Measurements from ENCODE around the gene EVL. TPM values are rescaled to one million over a fixed set of nuclear protein-coding genes. Genes with fewer than 3 reads are reported as not detected.

The EVL gene
- total RNA-seq, 2 donors from 2014 or later = 793 to 831 TPM

- H3K36me3 Mint-ChIP-seq (ENCODE audit: low read depth) = no peaks in the 10 kb centered on the region
- no peaks in the 10 kb centered on the region for H3K9me3 ChIP-seq (ENCODE audit: control insufficient read depth, low read length, poor library complexity, severe bottlenecking)
- no peak for ATAC-seq
- H3K4me3 Mint-ChIP-seq = no peak overlapping the region
- peak overlapping the region; percentile 75 for H3K27ac Mint-ChIP-seq
- no peak for DNase-seq
- H3K27me3 Mint-ChIP-seq = no peaks in the 10 kb centered on the region
- H3K4me1 Mint-ChIP-seq = peaks cover 12% of the 10 kb centered on the region
Observed at GRCh38 chr14:100140452-100141078, 75.3 kb downstream of the EVL start.

- ATAC-seq (no peak), DNase-seq (no peak)
- H3K27ac Mint-ChIP-seq = peak overlapping the region; percentile 75
- no peaks in the 10 kb centered on the region for H3K27me3 Mint-ChIP-seq
- peaks cover 14% of the 10 kb centered on the region for H3K4me1 Mint-ChIP-seq
- no peak overlapping the region for H3K4me3 Mint-ChIP-seq
- no peaks in the 10 kb centered on the region for H3K9me3 ChIP-seq (ENCODE audit: control insufficient read depth, low read length, poor library complexity, severe bottlenecking)
- no peaks in the 10 kb centered on the region for H3K36me3 Mint-ChIP-seq (ENCODE audit: low read depth)
Observed at GRCh38 chr14:100141098-100141497, 75.9 kb downstream of the EVL start.

GRCh38 chr14:100142073-100143040 is 77.1 kb downstream of the EVL start:
- no peak for ATAC-seq
- H3K9me3 ChIP-seq (ENCODE audit: control insufficient read depth, low read length, poor library complexity, severe bottlenecking) = no peaks in the 10 kb centered on the region
- Mint-ChIP-seq H3K36me3 (ENCODE audit: low read depth) (no peaks in the 10 kb centered on the region), H3K4me1 (peaks cover 22% of the 10 kb centered on the region), H3K4me3 (no peak overlapping the region), H3K27me3 (no peaks in the 10 kb centered on the region), H3K27ac (peak overlapping the region; percentile 75)
- no peak for DNase-seq

DNA sequence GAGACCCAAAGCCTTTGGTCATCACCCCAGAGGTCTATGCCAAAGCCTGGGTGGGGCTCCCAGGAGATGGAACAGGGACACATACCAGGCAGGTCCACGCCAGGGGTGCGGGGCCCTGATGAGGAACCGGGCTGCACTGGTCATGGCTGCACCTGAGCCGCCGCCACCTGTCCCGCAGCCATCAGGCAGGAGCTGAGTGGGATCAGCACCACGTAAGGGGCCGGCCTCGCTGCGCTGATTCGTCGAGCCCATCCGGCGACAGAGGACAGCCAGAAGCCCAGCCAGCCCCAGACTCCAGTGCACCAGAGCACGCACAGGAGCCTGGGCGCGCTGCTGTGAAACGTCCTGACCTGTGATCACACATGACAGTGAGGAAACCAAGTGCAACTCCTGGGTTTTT is 78.3 kb downstream of the EVL start:
- Mint-ChIP-seq H3K36me3 (ENCODE audit: low read depth) (no peaks in the 10 kb centered on the region), H3K27me3 (no peaks in the 10 kb centered on the region), H3K4me1 (peaks cover 27% of the 10 kb centered on the region), H3K27ac (no peak overlapping the region), H3K4me3 (no peak overlapping the region)
- DNase-seq (no peak), ATAC-seq (no peak)
- no peaks in the 10 kb centered on the region for H3K9me3 ChIP-seq (ENCODE audit: control insufficient read depth, low read length, poor library complexity, severe bottlenecking)

GRCh38 chr14:100143934-100144333 is 78.7 kb downstream of the EVL start:
- H3K36me3 Mint-ChIP-seq (ENCODE audit: low read depth) = no peaks in the 10 kb centered on the region
- no peak overlapping the region for H3K27ac Mint-ChIP-seq
- H3K27me3 Mint-ChIP-seq = no peaks in the 10 kb centered on the region

GRCh38 chr14:100144645-100144995 is 79.4 kb downstream of the EVL start:
- no peak for DNase-seq
- Mint-ChIP-seq H3K36me3 (ENCODE audit: low read depth) (no peaks in the 10 kb centered on the region), H3K4me3 (no peak overlapping the region), H3K4me1 (peaks cover 26% of the 10 kb centered on the region), H3K27ac (no peak overlapping the region), H3K27me3 (no peaks in the 10 kb centered on the region)
- H3K9me3 ChIP-seq (ENCODE audit: control insufficient read depth, low read length, poor library complexity, severe bottlenecking) = no peaks in the 10 kb centered on the region
- no peak for ATAC-seq

More at GRCh38 chr14:100143934-100144333, 78.7 kb downstream of the EVL start:
- no peaks in the 10 kb centered on the region for H3K9me3 ChIP-seq (ENCODE audit: control insufficient read depth, low read length, poor library complexity, severe bottlenecking)
- ATAC-seq = no peak
- no peak for DNase-seq
- H3K4me1 Mint-ChIP-seq = peaks cover 28% of the 10 kb centered on the region
- H3K4me3 Mint-ChIP-seq = no peak overlapping the region

DNA sequence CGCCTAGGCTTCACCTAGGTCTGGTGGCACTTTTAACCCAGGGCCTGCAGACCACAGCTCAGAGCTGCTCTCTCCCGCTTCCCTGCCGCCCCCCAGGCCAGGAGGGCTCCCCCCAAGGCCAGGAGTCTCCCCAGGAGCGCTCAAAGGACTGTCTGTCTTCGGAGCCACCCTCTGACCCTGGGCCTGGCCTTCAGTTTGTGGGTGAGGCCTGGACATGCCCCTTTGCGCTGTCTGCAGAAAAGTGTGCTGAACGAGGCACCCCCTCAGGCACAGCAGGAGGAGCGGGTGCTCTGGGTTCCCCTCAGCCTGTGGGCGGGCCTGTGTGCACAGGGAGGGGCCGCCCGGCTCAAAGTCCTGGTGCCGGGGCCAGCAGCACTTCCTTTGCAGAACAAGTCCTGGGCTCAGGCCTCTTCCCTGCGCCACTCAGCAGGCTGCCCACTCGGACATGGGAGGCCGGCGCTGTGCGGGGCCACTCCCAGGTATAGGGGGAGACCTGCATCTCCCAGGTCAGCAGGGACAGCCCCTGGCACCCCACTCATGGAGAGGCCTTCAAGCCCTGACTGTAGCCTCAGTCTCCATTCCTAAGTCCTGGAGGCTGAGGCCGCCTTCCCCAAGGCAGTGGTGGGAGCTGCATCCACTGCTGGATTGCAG is 79.9 kb downstream of the EVL start:
- peak overlapping the region; percentile 9 for H3K4me3 Mint-ChIP-seq
- no peak for ATAC-seq
- DNase-seq = no peak
- H3K36me3 Mint-ChIP-seq (ENCODE audit: low read depth) = no peaks in the 10 kb centered on the region
- no peaks in the 10 kb centered on the region for H3K27me3 Mint-ChIP-seq
- no peaks in the 10 kb centered on the region for H3K9me3 ChIP-seq (ENCODE audit: control insufficient read depth, low read length, poor library complexity, severe bottlenecking)
- peaks cover 25% of the 10 kb centered on the region for H3K4me1 Mint-ChIP-seq
- H3K27ac Mint-ChIP-seq = no peak overlapping the region

GRCh38 chr14:100145682-100146464 is 80.7 kb downstream of the EVL start:
- peak overlapping the region; percentile 63 for H3K4me3 Mint-ChIP-seq
- DNase-seq (no peak), ATAC-seq (peak; percentile 3)
- H3K36me3 Mint-ChIP-seq (ENCODE audit: low read depth) = no peaks in the 10 kb centered on the region
- H3K27ac Mint-ChIP-seq = no peak overlapping the region
- peaks cover 25% of the 10 kb centered on the region for H3K4me1 Mint-ChIP-seq
- no peaks in the 10 kb centered on the region for H3K9me3 ChIP-seq (ENCODE audit: control insufficient read depth, low read length, poor library complexity, severe bottlenecking)
- H3K27me3 Mint-ChIP-seq = no peaks in the 10 kb centered on the region

DNA sequence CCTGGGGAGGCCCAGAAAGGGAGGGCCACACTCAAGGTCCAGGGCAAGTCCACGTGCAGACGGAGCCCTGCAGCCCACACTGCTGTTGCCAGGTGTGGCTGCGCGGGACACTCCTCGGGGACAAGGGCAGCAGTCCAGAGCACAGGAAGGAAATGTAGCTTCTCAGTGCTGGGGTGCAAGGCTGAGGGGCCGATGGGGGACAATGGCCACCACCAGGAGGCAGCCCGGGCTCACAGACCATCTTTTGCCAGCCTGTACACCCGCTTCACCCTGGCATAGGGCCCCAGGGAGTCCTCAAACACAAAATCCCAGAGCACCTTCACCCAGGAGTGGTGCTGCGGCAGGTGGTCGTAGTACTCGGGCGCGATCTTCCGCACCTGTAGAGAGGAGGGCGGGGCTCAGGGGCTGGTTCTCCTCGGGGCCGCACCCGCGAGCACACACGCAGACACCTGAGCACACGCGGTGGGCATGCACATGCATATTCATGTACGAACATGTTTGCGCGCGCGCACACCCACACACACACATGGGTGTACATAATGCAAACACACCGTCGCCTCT is 81.4 kb downstream of the EVL start:
- peaks cover 25% of the 10 kb centered on the region for H3K4me1 Mint-ChIP-seq
- no peaks in the 10 kb centered on the region for H3K9me3 ChIP-seq (ENCODE audit: control insufficient read depth, low read length, poor library complexity, severe bottlenecking)
- H3K4me3 Mint-ChIP-seq = peak overlapping the region; percentile 63
- no peak for DNase-seq
- no peak overlapping the region for H3K27ac Mint-ChIP-seq
- H3K36me3 Mint-ChIP-seq (ENCODE audit: low read depth) = no peaks in the 10 kb centered on the region
- peak; percentile 22 for ATAC-seq
- no peaks in the 10 kb centered on the region for H3K27me3 Mint-ChIP-seq

DNA sequence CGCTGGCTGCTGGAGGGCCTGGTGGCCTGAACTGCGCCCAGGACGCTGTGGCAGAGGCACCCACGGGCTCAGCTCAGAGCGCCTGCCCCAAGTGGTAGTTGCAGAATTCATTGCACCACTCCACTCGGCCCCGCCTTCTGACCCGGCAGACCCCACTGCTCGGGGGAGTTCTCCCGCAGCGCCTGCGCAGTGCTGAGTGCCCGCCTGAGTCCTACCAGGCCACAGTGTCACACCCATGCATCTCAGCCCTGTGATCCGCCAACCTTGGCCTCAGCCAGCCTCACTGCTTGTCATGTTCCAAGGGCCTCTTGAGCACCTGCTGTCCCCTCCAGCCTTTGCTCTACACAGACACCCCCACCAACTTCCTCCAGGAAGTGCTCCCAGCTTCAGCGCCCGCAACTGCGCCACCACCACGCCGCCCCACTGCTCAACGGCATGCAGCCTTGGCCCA is 82.0 kb downstream of the EVL start:
- peak; percentile 39 to 48 (median 46) for DNase-seq
- peak; percentile 76 for ATAC-seq
- Mint-ChIP-seq H3K4me1 (peaks cover 22% of the 10 kb centered on the region), H3K36me3 (ENCODE audit: low read depth) (no peaks in the 10 kb centered on the region), H3K27me3 (no peaks in the 10 kb centered on the region), H3K27ac (peak overlapping the region; percentile 24), H3K4me3 (peak overlapping the region; percentile 74)
- no peaks in the 10 kb centered on the region for H3K9me3 ChIP-seq (ENCODE audit: control insufficient read depth, low read length, poor library complexity, severe bottlenecking)

GRCh38 chr14:100147691-100148464 is 82.7 kb downstream of the EVL start:
- Mint-ChIP-seq H3K4me3 (peak overlapping the region; percentile 74), H3K4me1 (peaks cover 25% of the 10 kb centered on the region), H3K36me3 (ENCODE audit: low read depth) (peaks cover under 1% of the 10 kb centered on the region), H3K27me3 (no peaks in the 10 kb centered on the region), H3K27ac (peak overlapping the region; percentile 24)
- no peak for DNase-seq
- no peaks in the 10 kb centered on the region for H3K9me3 ChIP-seq (ENCODE audit: control insufficient read depth, low read length, poor library complexity, severe bottlenecking)
- peak; percentile 10 for ATAC-seq

Data from T-helper 17 cell (primary cell).